GM19463 (cell line): ENCODE results near the gene NKX3-2.
"Not testable (repeated sequence)": the region's sequence is repeated elsewhere in the genome, so short reads cannot be mapped to it uniquely, and the experiment has no call there.

Experiments
- ATAC-seq: cut with Tn5 transposase; IDR thresholded peaks from one replicate; pipeline ENCODE4 v1.9.1; 2021; ENCODE audit warnings: mild to moderate bottlenecking, moderate library complexity; ENCODE audit not compliant: unreplicated experiment

NKX3-2 gene

DNA sequence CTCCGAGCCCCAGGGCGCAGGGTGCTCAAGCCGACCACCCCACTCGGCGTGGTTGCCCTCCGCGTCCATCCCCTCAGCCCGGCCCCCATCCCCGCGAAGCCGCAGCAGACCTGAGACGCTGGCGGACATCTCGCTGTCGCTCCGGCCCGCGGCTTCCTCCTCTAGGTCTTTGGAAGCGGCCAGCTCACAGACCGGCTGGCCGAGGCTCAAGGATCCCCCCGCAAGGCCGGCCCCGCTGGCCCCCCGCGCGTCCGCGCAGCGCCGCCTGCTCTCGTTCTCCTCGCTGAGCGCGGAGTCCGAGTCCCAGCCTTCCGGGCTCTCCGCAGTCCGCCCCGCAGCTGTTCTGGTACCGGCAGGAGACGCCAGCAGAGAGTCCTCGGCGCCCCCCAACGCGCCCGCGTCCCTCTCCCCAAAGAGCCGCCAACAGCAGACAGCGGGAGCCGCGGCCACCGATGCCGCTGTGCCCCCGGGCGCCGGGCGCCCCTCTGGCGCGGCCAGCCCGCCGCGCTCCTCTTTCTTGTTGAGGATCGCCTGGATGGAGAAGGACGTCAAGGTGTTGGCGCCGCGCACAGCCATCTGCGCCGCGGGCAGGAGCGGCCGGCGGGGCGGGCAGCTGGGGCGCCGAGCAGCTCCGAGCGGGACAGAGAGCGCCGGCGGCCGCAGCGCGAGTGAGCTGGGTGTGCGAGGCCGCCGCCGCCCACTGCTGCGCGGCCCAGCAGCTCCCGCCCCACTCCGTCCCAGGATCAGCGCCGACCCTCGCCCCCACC, at the start of gene NKX3-2:
Gene NKX3-2 (minus strand): TSS at position 670 of the 767 bp plus-strand sequence. CDS start 94 bp downstream, at position 576.
- no peak for ATAC-seq

DNA sequence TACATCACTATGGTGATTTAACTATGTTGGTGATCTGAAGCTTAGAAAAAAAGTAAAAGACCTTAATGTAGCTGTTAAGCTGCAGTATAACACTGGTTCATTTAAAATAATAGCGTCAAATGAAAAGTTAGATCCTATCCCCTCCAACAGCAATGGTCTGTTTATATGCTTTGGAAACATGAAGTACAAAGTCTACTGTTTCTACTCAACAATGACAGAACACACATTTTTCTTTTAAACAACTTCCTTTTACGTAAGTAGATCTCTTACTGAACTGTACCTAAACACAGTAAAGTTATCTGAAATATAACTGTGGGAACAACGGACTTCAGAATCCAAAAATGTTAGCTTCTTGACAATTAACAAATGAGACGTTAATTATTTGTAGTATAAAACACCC, 47.9 kb upstream of the NKX3-2 start:
- no peak for ATAC-seq

DNA sequence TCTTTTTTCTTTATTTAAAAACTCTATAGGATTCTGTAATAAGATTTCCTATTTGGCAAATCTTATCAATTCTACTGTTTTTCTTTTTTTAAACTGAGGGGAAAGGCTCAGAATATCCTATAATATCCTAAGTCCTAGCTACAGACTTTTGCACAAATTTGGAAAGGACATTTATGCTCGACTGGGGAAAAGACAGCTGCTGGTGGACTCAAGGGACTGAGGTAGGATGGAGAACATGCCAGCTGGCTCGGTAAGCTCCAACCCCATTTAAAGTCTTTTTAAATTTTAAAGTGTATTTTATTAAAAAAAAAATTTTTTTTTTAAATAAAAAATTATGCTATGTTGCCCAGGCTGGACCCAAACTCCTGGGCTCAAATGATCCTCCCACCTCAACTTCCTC, 46.5 kb upstream of the NKX3-2 start:
- ATAC-seq: no peak

DNA sequence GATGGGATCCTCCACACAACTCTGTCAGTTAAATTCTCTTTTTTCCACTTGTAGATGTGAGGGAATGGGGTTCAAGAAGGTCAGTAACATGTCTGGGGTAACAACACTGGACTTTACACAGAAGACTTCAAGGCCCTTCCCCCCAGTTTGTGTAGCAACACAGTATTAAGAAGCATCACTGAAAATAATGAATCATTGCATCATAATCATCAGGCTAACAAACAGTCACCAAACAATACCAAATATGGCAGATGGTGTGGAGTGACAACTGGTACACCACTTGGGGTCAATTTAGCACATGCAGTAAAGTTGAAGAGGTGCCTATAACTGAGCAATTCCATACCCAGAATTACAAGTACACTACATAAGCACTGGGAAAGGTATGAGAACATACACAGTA, 44.6 kb upstream of the NKX3-2 start:
- no peak for ATAC-seq

DNA sequence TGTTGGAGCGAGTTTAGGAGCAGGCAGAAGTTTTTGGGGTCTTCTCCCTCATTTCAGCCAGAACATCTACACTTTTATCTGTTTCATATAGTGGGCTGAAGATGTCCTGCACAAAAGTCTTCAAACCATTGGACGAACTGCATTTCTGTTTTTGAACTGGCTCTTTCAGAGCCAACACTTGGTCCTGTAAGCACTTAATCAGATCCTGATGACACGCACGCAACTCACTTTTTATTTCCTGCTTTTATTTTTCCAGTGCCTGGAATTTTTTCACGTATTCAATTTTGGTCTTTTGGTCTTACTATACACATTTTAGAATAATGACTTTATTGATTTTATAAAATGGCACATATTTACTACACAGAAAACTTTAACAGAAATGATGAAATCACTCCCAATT, 40.2 kb upstream of the NKX3-2 start:
- no peak for ATAC-seq

DNA sequence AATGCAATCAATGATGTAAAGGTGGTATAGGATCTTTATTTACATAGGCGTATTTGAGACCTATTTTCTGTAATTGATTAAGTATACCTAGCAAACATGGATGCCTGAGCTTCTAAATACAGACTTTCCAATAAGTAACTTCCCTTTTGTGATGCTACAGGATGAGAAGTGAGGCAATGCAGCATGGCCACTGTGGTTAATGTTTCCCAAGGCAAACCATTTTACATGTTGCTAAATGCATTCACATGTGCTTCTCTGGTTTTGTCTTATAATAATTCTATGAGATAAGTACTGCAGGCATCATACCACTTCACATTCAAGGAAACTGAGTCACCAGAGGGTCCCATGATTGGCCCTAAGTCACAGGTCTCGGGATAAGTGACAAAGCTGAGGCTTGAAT, 35.7 kb upstream of the NKX3-2 start:
- ATAC-seq: no peak

DNA sequence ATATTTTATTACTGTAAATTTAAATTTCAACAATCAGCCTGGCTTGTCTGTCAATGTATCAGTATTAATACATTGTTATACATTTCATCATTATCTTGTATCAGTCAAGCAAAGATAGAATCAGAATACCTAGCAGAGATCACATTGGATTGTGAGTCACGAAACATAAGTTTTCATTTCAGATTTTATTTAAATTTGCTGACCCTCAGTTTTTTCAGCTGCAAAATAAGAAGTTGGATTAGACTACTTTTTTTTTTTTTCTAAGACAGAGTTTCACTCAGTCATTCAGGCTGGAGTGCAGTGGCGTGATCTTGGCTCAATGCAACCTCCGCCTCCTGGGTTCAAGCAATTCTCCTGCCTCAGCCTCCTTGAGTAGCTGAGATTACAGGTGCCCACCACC, 33.4 kb upstream of the NKX3-2 start:
- no peak for ATAC-seq

DNA sequence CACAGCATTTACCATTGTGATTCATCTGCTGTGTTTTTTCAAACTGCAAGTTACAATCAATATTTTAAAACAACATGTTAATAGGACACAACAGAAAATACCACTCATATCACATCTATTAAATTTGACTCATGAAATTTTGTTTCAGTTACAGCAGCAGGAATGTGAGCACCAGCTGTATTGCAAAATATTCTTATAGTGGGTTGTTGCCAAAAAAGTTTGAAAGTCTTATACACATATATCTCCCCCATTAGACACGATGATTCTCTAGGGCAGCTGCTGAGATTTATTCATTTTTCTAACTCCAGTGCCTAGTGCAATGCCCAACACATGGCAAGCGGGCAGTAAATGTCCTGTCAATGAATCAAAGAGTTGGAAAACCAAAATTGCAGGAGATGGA, 26.6 kb upstream of the NKX3-2 start:
- ATAC-seq: no peak

DNA sequence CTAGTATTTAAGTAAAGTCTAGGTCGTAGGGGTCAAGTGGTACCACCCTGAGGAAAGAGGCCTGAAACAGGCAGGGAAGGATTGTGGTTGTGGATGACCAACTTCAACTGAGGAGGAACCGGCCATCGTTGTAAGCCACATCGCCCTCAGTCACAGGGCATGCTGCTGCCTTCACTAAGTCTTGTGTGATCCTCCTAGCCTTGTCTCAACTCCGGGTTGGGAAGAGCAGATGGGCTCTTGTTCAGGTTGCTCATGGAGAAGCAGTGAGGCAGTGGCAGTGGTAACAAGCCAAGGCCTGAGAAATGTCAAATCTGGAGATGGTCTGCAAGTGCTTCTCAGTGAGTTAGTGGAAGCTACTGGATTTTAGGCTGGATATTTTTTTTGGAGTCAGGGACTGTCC, 22.8 kb upstream of the NKX3-2 start:
- no peak for ATAC-seq

DNA sequence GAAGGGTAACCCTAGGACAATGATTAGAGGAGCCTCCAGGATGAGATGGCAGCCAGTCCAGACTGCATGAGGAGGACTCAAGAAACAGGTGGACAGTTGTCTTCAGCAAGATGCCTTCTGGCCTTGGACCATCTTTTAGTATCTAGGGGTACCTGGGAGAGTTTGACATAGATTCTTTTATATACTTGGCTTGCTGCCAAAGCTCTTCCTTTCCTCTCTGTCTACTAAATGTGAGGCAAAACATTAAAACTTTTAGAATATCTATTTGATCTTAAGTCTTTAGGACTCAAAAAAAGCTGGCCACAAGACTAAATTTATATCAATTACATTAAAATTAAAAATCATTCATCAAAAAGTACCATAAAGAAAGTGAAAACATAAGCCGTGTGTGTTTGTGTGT, 18.6 kb upstream of the NKX3-2 start:
- no peak for ATAC-seq

DNA sequence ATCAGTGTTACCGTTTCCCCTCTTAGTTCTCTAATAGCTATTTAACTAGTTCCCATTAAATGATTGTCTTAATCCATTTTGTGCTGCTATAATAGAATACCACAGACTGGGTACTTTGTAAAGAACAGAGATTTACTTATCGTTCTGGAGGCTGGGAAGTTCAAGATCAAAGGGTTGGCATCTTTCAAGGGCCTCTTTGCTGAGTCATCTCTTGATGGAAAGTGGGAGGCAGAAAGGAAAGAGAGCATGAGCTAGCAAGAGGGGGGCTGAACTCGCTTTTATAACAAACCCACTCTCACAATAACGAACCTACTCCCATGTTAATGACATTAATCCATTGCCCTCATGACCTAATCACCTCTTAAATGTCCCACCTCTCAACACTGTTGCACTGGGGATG, 17.4 kb upstream of the NKX3-2 start:
- no peak for ATAC-seq

DNA sequence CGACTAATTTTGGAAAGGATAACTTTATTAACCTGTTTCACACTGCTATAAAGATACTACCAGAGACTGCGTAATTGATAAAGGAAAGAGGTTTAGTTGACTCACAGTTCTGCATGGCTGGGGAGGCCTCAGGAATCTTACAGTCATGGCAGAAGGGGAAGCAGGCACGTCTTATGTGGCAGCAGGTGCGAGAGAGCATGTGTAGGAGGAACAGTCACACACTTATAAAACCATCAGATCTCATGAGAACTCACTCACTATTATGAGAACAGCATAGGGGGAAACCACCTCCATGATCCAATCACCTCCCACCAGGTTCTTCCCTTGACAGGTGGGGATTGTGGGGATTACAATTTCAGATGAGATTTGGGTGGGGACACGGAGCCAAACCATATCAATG, 15.8 kb upstream of the NKX3-2 start:
- ATAC-seq: not testable (repeated sequence)

DNA sequence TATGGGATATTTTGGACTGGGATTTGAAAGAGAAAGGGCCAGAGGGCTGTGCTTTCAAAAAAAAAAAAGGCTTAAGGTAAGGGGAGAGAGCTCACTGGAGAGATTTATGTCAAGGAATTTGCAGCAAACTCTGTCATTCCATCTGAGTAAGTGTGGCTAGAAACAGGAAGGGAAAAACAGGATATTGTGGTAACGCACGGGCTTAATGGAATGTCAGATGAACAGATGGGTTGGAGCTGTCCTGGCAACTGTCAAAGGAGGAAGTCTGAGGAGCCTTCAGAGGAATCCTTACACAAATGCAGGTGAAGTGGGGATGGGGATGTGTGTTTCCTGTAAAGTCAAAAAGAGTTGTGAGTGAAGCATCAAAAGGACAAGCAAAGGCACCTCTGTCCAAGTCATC, 15.1 kb upstream of the NKX3-2 start:
- ATAC-seq: no peak

DNA sequence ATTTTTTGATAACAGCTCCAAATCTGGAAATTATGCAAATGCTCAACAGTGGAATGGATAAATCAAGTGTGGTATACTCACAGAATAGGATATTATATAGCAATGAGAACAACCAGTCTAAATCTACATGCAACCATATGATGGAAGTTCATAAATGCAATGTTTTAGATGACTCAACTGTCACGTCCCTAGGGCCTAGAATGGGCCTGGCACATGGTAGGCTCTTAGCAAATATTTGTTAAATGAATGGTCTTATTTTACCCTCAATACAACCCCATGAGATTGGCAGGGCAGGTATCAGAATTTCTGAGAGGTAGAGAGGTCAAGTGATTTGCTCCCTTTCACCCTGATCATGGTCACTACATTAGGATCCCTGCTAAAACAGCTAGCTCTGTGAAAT, 14.6 kb upstream of the NKX3-2 start:
- ATAC-seq: no peak

DNA sequence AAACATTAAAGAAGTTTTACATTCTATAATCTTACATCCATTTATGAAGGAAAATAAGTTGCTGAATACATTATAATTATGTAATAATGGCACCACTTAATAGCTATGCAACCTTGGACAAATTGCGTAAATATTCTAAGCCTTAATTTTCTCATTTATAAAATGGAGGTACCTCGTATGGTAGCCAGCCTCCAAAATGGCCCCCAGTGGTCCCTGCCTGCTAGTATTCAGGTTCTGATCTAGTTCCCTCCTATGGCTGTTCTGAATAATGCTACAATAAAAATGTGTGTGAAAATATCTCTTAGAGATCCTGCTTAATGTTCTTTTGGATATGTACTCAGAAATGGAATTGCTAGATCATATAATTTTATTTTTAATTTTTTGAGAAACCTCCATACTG, 11.0 kb upstream of the NKX3-2 start:
- no peak for ATAC-seq

DNA sequence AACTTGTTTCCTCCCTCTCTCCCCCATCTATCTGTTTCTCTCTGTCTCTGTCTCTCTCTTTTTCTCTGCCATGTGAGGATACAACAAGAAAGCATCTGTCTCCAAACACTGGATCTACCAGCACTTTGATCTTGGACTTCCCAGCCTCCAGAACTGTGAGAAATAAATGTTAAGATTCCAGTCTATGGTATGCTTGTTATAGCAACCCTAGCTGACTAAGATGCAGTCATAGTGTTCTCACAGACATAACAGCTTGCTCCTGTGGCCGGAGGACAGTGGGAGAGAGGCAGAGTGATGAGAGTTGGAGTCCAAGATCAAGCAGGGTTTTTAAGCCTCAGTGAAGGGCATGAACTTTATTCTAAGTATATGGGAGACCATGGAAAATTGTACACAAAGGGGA, 8.8 kb upstream of the NKX3-2 start:
- ATAC-seq: no peak

DNA sequence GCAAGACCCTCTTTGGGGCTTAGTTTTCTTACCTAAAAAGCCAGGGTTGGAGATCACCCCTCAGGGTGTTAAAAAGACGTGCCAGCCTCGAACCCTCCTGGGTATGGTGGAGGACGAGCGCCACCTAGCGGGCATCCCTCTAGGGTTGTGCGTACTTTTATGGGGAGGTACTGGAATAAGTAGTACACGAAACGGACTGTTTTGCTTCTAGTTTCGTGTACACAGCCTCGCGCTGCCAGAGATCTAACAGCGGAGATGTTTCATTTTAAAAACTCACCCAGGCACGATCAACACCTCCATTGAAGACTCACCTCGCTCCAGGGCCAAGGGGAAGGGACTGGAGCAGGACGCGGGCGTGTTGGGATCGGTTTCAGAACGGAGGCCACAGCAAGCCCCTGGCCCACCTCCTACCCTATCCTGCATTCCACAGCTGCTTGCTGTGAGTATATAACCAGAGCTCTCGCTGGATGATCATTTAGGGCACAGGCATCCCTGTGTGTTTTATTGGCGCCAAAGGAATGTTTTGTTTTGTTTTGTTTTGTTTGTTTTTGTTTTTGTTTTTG, 4.8 kb upstream of the NKX3-2 start:
- peak; percentile 70 for ATAC-seq

DNA sequence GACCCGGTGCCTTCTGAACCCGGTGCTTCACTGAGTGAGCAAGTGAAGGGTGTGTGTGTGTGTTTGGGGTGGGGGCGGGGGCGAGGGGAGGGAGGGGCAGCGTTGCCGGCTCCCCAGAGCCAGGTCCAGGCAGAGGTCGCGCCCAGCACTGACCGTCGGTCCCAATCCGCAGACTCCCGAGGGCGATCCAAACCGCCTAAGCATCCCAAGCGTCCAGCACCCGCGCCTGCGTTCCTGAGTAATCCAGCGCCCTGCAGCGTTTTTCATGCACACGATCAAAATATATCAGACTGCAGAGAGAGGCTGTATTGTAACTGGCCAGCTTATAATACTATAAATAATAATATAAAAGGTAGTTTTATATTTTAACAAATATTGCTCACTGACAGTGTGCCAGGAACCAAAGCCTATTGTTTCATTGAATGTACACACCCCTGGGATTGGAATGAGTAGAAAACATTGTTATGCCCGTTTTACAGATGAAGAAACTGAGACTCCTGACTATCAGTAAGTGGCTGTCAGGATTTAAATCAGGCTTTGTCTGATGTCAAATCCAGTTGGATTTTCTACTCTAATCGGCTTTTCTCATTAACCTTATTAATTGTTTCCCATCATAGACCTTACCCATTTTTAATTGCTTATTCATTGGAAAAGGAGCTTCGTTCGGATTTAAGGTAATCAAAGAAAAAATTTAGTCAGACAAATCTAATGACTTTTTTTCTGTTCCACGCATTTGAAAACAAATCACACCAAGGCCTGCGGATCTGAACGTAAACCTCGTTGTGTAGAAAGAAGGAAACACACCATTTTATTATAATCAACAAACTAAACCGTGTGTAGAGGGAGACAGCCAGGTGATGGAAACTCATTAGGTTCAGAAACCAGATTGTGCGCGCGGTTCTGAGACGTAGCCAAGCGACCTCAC, 4.0 kb upstream of the NKX3-2 start:
- ATAC-seq: no peak

DNA sequence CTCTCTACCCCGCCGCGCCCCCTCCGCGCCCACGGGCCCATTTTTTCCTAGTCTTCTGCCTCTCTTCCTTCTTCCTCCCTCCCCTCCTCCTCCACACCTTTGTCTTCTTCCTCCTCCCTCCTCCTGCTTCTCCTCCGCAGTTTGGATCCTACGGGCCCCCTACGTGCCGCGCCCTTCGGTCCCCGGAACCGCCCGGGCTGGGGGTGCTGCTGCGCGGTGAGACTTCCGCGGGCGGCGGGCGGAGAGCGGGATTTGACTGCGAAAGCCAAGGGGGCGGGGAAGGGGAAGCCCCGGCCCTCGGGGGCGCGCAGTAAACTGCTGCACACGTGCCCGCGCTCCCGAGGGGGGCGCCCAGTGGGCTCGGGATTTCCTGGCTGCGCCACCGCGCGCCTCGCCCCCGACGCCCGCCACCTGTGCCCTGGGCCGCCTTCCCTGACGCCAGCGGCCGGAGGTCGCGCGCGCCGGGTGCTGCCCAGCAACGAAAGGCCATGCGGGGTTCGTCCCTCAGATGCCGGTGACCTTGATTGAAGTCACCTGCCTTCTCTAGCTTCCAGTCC, 3.3 kb upstream of the NKX3-2 start:
- no peak for ATAC-seq

DNA sequence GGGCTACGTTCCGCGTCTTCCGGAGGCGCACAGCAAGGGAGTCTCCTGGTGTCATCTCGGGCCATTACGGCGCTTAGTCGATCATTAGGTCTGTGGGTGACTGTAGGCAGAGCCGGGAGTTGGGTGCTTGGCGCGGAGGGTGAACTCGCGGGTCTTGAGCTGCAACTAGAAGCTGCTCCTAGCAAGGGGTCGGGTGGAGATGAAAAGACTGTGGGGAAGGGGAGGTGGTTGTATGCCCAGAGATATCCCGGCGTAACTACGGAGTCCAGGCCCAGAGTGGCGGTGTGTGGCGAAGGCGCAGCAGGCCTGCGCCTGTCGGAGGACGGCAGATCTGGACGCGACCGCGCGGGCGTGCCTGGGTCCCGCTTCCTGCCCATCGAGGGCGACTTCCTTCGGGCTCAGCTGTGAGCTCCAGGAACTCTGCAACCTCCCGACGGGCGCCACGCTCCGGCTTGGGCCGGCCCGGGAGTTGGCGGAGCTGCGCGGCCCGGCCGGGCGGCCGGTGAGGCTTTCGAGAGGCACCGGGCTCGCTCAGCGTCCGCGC, 2.7 kb upstream of the NKX3-2 start:
- no peak for ATAC-seq
